Immature natural killer cell (primary cell): Measurements from ENCODE around the gene KIF3C. TPM values are rescaled to one million over a fixed set of nuclear protein-coding genes. Genes with fewer than 3 reads are reported as not detected.
"Not testable (repeated sequence)": the region's sequence is repeated elsewhere in the genome, so short reads cannot be mapped to it uniquely, and the experiment has no call there.

Experiments
- DNase-seq, 3 donors: peaks; one replicate each; pipeline ENCODE4 v3.0.0; 2022; ENCODE audit warnings: mixed read lengths in 1 of 3
- H3K27ac Mint-ChIP-seq, 6 donors: one replicate each; pipeline ENCODE4 v1.8.0; 2020; ENCODE audit warnings: mixed read lengths in 6 of 6, mild to moderate bottlenecking in 5 of 6, inconsistent platforms in 4 of 6, moderate library complexity in 3 of 6
- H3K27me3 Mint-ChIP-seq, 3 donors: one replicate each; pipeline ENCODE4 v1.8.0; 2020 to 2021; ENCODE audit warnings: low read depth in 3 of 3, mild to moderate bottlenecking in 3 of 3, mixed read lengths in 3 of 3, moderate library complexity in 3 of 3, inconsistent platforms in 1 of 3
- H3K36me3 Mint-ChIP-seq, 3 donors: one replicate each; pipeline ENCODE4 v1.8.0; 2020; ENCODE audit warnings: mixed read lengths in 3 of 3, inconsistent platforms in 2 of 3, mild to moderate bottlenecking in 2 of 3
- H3K4me1 Mint-ChIP-seq, 2 donors: one replicate each; pipeline ENCODE4 v1.8.0; 2020; ENCODE audit warnings: inconsistent platforms in 2 of 2, mild to moderate bottlenecking in 2 of 2, mixed read lengths in 2 of 2, moderate library complexity in 1 of 2
- H3K4me3 Mint-ChIP-seq, 5 donors: one replicate each; pipeline ENCODE4 v1.8.0; 2020; ENCODE audit warnings: mild to moderate bottlenecking in 5 of 5, mixed read lengths in 5 of 5, inconsistent platforms in 3 of 5, moderate library complexity in 3 of 5
- H3K9me3 Mint-ChIP-seq, 6 donors: one replicate each; pipeline ENCODE4 v1.8.0; 2020; ENCODE audit warnings: mild to moderate bottlenecking in 6 of 6, mixed read lengths in 6 of 6, inconsistent platforms in 4 of 6, moderate library complexity in 3 of 6
- polyA plus RNA-seq, 3 donors: library from polyadenylated mRNA; unstranded; fragments of 300-500 nt; fragmentation: Illumina TruSeq; gene quantifications; one replicate each; pipeline ENCODE4 v1.2.3, GENCODE V29; 2021

The KIF3C gene
- polyA plus RNA-seq, 3 donors from 2014 or later, result 1.6 to 2.5 TPM; not detected in 1

DNA sequence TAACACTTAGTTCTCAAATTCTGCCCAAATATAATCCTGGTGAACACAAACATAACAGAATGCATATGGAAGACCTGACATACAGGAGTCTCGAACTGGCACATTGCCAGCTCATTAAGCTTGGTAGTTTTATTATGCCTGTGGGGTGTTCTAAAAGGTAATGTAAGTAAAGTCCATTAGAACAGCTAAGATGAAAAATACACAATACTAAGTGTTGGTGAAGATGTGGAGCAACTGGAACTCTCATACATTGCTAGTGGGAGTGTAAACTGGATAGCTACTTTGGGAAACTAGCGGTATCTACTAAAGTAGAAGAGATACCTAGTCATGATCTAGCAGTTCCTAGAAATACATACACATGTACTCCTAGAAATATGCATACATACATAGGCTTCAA is 27.3 kb upstream of the KIF3C start:
- H3K36me3 Mint-ChIP-seq, result no peaks in the 10 kb centered on the region
- no peak overlapping the region for H3K27ac Mint-ChIP-seq
- peaks cover 0 to 2% (median 0%) of the 10 kb centered on the region in 3 donors for H3K27me3 Mint-ChIP-seq
- H3K9me3 Mint-ChIP-seq, result no peaks in the 10 kb centered on the region
- no peak for DNase-seq
- no peak overlapping the region for H3K4me3 Mint-ChIP-seq
- H3K4me1 Mint-ChIP-seq, result no peaks in the 10 kb centered on the region

DNA sequence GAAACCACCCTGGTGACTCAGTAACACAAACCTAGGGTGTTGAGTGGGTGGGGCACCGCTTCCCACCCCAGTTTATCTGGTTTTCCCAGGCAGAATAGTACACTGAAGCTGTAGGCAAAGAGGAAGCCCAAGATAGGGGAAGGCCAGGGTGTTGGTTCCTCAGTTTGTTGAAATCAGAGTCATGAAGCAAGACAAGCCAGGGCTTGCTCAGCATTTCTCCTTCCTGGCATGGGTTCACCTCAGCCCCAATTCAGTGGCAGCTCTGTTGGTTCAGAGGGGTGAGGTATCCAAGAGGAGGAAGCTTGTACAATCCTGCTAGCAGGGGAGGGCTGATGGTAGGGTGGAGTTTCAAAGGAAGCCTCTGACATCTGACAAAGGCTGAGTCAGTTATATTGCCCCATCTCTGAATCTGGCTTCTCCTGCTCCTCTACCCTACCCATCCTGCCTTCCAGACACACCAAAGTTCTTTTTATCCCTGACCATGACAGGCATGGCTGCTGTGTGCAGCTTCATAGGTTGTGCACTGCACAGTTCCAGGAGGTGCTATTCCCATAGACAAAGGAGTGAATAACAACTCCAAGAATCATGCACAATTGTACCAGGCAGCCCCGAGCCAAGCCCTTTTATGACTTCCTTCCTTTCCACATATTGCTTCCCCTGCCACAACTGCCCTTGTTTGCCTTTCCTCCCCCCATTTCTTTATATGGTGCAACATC is 26.7 kb upstream of the KIF3C start:
- H3K27ac Mint-ChIP-seq, result no peak overlapping the region
- peak in 1 of 3 donors; percentile 6 for DNase-seq

GRCh38 chr2:26008095-26008494 is 25.8 kb upstream of the KIF3C start:
- H3K4me1 Mint-ChIP-seq, result no peaks in the 10 kb centered on the region
- no peaks in the 10 kb centered on the region for H3K9me3 Mint-ChIP-seq
- DNase-seq, result no peak
- no peak overlapping the region for H3K4me3 Mint-ChIP-seq
- peaks cover 1 to 4% (median 1%) of the 10 kb centered on the region in 3 donors for H3K27me3 Mint-ChIP-seq
- H3K36me3 Mint-ChIP-seq, result no peaks in the 10 kb centered on the region
- H3K27ac Mint-ChIP-seq, result no peak overlapping the region

More for the DNA sequence above, 26.7 kb upstream of the KIF3C start:
- peaks cover 0 to 2% (median 0%) of the 10 kb centered on the region in 3 donors for H3K27me3 Mint-ChIP-seq
- H3K4me1 Mint-ChIP-seq, result no peaks in the 10 kb centered on the region
- H3K9me3 Mint-ChIP-seq, result no peaks in the 10 kb centered on the region
- no peaks in the 10 kb centered on the region for H3K36me3 Mint-ChIP-seq
- no peak overlapping the region for H3K4me3 Mint-ChIP-seq

- DNase-seq, result no peak
- Mint-ChIP-seq H3K4me3 (no peak overlapping the region), H3K27me3 (peaks cover 2 to 17% (median 3%) of the 10 kb centered on the region in 3 donors), H3K27ac (peak overlapping the region in 1 of 6 donors; percentile 41), H3K4me1 (no peaks in the 10 kb centered on the region), H3K36me3 (no peaks in the 10 kb centered on the region), H3K9me3 (no peaks in the 10 kb centered on the region)
Measured at GRCh38 chr2:26002632-26003310, 20.5 kb upstream of the KIF3C start.

DNA sequence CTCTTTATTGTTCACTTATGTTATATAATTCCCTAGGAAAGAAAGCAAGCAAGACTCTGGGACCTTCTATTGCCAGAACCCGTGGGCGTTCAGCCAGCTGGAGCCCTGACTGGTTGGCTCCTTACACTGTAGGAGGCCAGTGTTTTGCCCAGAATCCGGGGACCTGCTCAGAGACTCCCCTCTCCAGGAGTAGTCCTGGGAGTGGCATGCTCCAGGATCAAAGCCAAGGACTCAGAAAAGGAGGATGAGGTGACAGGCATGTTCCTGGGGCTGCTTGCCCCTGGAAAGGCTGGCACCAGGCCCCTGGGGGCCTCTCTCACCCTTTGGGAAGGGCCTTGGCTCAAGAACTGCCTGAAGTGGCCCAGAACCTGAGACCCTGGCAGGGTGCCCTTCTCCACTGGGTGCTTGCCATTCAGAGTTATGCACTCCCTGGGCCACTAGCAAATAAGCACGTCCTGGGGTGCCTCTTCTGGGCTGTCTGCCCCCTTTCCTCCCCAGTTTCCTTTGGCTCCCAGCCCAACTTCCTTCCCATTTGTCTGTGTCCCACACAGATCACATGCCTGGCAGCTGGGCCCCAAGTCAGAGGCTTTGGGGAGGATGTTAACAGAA is 19.6 kb upstream of the KIF3C start:
- Mint-ChIP-seq H3K27ac (no peak overlapping the region), H3K36me3 (no peaks in the 10 kb centered on the region), H3K4me3 (no peak overlapping the region), H3K27me3 (peaks cover 3 to 17% (median 3%) of the 10 kb centered on the region in 3 donors), H3K4me1 (no peaks in the 10 kb centered on the region), H3K9me3 (no peaks in the 10 kb centered on the region)
- DNase-seq, result no peak

GRCh38 chr2:26000561-26001082 is 18.3 kb upstream of the KIF3C start:
- no peaks in the 10 kb centered on the region for H3K36me3 Mint-ChIP-seq
- peaks cover 3 to 17% (median 3%) of the 10 kb centered on the region in 3 donors for H3K27me3 Mint-ChIP-seq
- DNase-seq, result no peak
- H3K27ac Mint-ChIP-seq, result no peak overlapping the region
- H3K4me3 Mint-ChIP-seq, result no peak overlapping the region
- H3K9me3 Mint-ChIP-seq, result no peaks in the 10 kb centered on the region
- no peaks in the 10 kb centered on the region for H3K4me1 Mint-ChIP-seq

DNA sequence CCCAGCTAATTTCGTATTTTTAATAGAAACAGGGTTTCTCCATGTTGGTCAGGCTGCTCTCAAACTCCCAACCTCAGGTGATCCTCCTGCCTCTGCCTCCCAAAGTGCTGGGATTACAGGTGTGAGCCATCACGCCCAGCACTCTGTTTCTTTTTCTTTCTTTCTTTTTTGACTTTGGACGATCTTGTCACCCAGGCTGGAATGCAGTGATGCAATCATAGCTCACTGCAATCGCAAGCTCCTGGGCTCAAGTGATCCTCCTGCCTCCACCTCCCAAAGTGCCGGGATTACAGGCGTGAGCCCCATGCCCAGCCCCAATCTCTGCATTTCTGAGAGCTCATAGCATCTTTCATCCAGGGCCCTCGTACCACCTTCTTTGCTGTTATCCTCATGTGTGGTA is 17.1 kb upstream of the KIF3C start:
- peaks cover 3 to 17% (median 3%) of the 10 kb centered on the region in 3 donors for H3K27me3 Mint-ChIP-seq
- H3K9me3 Mint-ChIP-seq, H3K4me1 Mint-ChIP-seq, H3K27ac Mint-ChIP-seq, H3K4me3 Mint-ChIP-seq, H3K36me3 Mint-ChIP-seq, DNase-seq: not testable (repeated sequence)

- H3K4me3 Mint-ChIP-seq, H3K27ac Mint-ChIP-seq, H3K4me1 Mint-ChIP-seq, DNase-seq, H3K36me3 Mint-ChIP-seq, H3K9me3 Mint-ChIP-seq: not testable (repeated sequence)
- peaks cover 3 to 17% (median 3%) of the 10 kb centered on the region in 3 donors for H3K27me3 Mint-ChIP-seq
Measured at GRCh38 chr2:25998816-25999383, 16.6 kb upstream of the KIF3C start.

- Mint-ChIP-seq H3K36me3 (no peaks in the 10 kb centered on the region), H3K27ac (no peak overlapping the region), H3K9me3 (no peaks in the 10 kb centered on the region), H3K27me3 (peaks cover 3 to 10% (median 5%) of the 10 kb centered on the region in 3 donors), H3K4me1 (no peaks in the 10 kb centered on the region), H3K4me3 (no peak overlapping the region)
- DNase-seq, result no peak
Measured at GRCh38 chr2:25996844-25997243, 14.5 kb upstream of the KIF3C start.

DNA sequence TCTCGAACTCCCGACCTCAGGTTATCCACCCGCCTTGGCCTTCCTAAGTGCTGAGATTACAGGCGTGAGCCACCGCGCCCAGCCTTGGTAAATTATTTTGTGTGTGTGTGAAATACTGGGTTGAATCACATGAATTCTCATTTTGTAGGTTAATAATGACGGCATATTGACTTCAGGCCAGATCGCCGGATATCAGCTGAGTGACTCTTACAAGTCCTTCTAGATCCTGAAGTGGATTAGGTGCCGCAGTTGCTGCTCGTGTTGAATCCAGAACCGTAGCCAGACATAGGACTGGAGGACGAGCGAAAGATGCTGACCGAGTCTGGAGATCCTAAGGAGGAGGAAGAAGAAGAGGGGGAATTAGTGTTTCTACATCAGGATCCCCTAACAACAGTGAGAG is 12.2 kb upstream of the KIF3C start:
- no peak overlapping the region for H3K4me3 Mint-ChIP-seq
- DNase-seq, result no peak
- H3K27ac Mint-ChIP-seq, result peak overlapping the region in 1 of 6 donors; percentile 20
- no peaks in the 10 kb centered on the region for H3K36me3 Mint-ChIP-seq
- peaks cover 0 to 3% of the 10 kb centered on the region in 2 donors for H3K4me1 Mint-ChIP-seq
- no peaks in the 10 kb centered on the region for H3K9me3 Mint-ChIP-seq
- H3K27me3 Mint-ChIP-seq, result peaks cover 3 to 10% (median 5%) of the 10 kb centered on the region in 3 donors

- Mint-ChIP-seq H3K27ac (no peak overlapping the region), H3K4me1 (peaks cover 0 to 3% of the 10 kb centered on the region in 2 donors), H3K36me3 (no peaks in the 10 kb centered on the region), H3K9me3 (no peaks in the 10 kb centered on the region), H3K27me3 (peaks cover 1 to 5% (median 4%) of the 10 kb centered on the region in 3 donors), H3K4me3 (no peak overlapping the region)
- no peak for DNase-seq
Measured at GRCh38 chr2:25993049-25993448, 10.8 kb upstream of the KIF3C start.

- peaks cover 1 to 5% (median 4%) of the 10 kb centered on the region in 3 donors for H3K27me3 Mint-ChIP-seq
- no peak overlapping the region for H3K27ac Mint-ChIP-seq
- peaks cover 0 to 3% of the 10 kb centered on the region in 2 donors for H3K4me1 Mint-ChIP-seq
- H3K36me3 Mint-ChIP-seq, result no peaks in the 10 kb centered on the region
- no peaks in the 10 kb centered on the region for H3K9me3 Mint-ChIP-seq
- peak overlapping the region in 1 of 5 donors; percentile 19 for H3K4me3 Mint-ChIP-seq
- DNase-seq, result no peak
Measured at GRCh38 chr2:25992556-25992955, 10.3 kb upstream of the KIF3C start.

GRCh38 chr2:25991965-25992364 is 9.7 kb upstream of the KIF3C start:
- Mint-ChIP-seq H3K36me3 (no peaks in the 10 kb centered on the region), H3K27me3 (peaks cover 1 to 5% (median 4%) of the 10 kb centered on the region in 3 donors), H3K4me3 (peak overlapping the region in 3 of 5 donors; percentile 15 to 84 (median 68)), H3K9me3 (no peaks in the 10 kb centered on the region), H3K4me1 (peaks cover 0 to 3% of the 10 kb centered on the region in 2 donors), H3K27ac (no peak overlapping the region)
- no peak for DNase-seq

GRCh38 chr2:25989154-25989553 is 6.9 kb upstream of the KIF3C start:
- no peak for DNase-seq
- Mint-ChIP-seq H3K27me3 (peaks cover 3 to 6% (median 4%) of the 10 kb centered on the region in 3 donors), H3K36me3 (no peaks in the 10 kb centered on the region), H3K9me3 (no peaks in the 10 kb centered on the region), H3K4me3 (no peak overlapping the region), H3K27ac (no peak overlapping the region), H3K4me1 (peaks cover 0 to 3% of the 10 kb centered on the region in 2 donors)
